H1 (cell line): ENCODE measurements around the gene JMJD7.

Source experiments
- CTCF ChIP-seq, 3 experiments: IDR thresholded peaks; 1 replicate in 2 of 3; 2 replicates in 1 of 3; pipeline versions ENCODE4 v1.5.1 to v1.6.1; 2011; ENCODE audit warnings: low read length in 3 of 3, mild to moderate bottlenecking in 3 of 3, inconsistent platforms in 2 of 3, low read depth in 1 of 3, moderate library complexity in 1 of 3; ENCODE audit not compliant: insufficient read depth in 1 of 3; ENCODE audit errors: control extremely low read depth in 1 of 3
- EZH2 ChIP-seq: fragments of 200-600 bp; sonication (generic); IDR thresholded peaks from 2 replicates; pipeline ENCODE4 v1.7.1; 2012; ENCODE audit warnings: low read depth, mild to moderate bottlenecking, moderate library complexity, low read length, inconsistent platforms; ENCODE audit not compliant: severe bottlenecking
- GTF2F1 ChIP-seq: IDR thresholded peaks from 2 replicates; pipeline ENCODE4 v1.6.1; 2012; ENCODE audit warnings: low read depth, low read length, improper control_type of control experiment, borderline replicate concordance
- MAX ChIP-seq: IDR thresholded peaks from 2 replicates; pipeline ENCODE4 v1.6.1; 2012; ENCODE audit warnings: inconsistent platforms
- POLR2A ChIP-seq, 2 experiments: IDR thresholded peaks; 1 replicate in 1 of 2; 2 replicates in 1 of 2; pipeline ENCODE4 v1.6.1; 2011; ENCODE audit warnings: low read depth in 2 of 2, low read length in 2 of 2, mild to moderate bottlenecking in 2 of 2; ENCODE audit errors: control extremely low read depth in 1 of 2
- POLR2AphosphoS5 ChIP-seq: IDR thresholded peaks from 2 replicates; pipeline ENCODE4 v1.6.1; 2011; ENCODE audit warnings: low read depth, low read length
- POU5F1 ChIP-seq: IDR thresholded peaks from 2 replicates; pipeline ENCODE4 v1.6.1; 2011; ENCODE audit warnings: low read depth, mild to moderate bottlenecking, low read length, moderate library complexity
- SIX5 ChIP-seq: IDR thresholded peaks from 2 replicates; pipeline ENCODE4 v1.6.1; 2011; ENCODE audit warnings: mild to moderate bottlenecking, low read depth, low read length
- SP2 ChIP-seq: IDR thresholded peaks from 2 replicates; pipeline ENCODE4 v1.6.1; 2012; ENCODE audit warnings: mild to moderate bottlenecking, low read length, inconsistent platforms
- SRF ChIP-seq: IDR thresholded peaks from 2 replicates; pipeline ENCODE4 v1.6.1; 2011; ENCODE audit warnings: mild to moderate bottlenecking, low read depth, low read length, moderate library complexity
- TBP ChIP-seq: IDR thresholded peaks from 2 replicates; pipeline ENCODE4 v1.6.1; 2011; ENCODE audit warnings: low read depth, low read length, improper control_type of control experiment
- YY1 ChIP-seq: IDR thresholded peaks from 2 replicates; pipeline ENCODE4 v1.6.1; 2011; ENCODE audit warnings: low read depth, mild to moderate bottlenecking, low read length
- ZNF274 ChIP-seq: IDR thresholded peaks from 2 replicates; pipeline ENCODE4 v1.7.0; 2012; ENCODE audit warnings: low read length, borderline replicate concordance; ENCODE audit errors: extremely low read depth

GRCh38 chr15:41778521-41778920 lies 49.4 kb upstream of the JMJD7 start:
- TF ChIP-seq CTCF (IDR thresholded peaks at IDR 0.05; ENCODE audit: control extremely low read depth in 1 of 3, insufficient read depth in 1 of 3, low read depth in 1 of 3, low read length in 3 of 3) (no peak), POU5F1 (no peak), SRF (no peak), MAX (no peak), EZH2 (no peak), SP2 (no peak), POLR2A (IDR thresholded peaks at IDR 0.05; ENCODE audit: control extremely low read depth in 1 of 2, low read depth in 2 of 2, low read length in 2 of 2) (no peak), TBP (no peak), ZNF274 (no peak), GTF2F1 (no peak), YY1 (no peak), POLR2AphosphoS5 (no peak), SIX5 (no peak)
